Activated naive CD4-positive, alpha-beta T cell treated with anti-CD3 and anti-CD28 coated beads for 36 hours (primary cell): ENCODE results near the gene HOXB4. TPM values are rescaled to one million over a fixed set of nuclear protein-coding genes. Genes with fewer than 3 reads are reported as not detected.

Experiments used
- CTCF ChIA-PET: fragments of 350-600 bp; sonication (Branson Sonifier 250); formaldehyde crosslinking; loops from one replicate; lab custom pipeline; 2021; ENCODE audit warnings: antibody characterized with exemption; lab: Charles Lee
- DNase-seq: peaks from one replicate; pipeline ENCODE4 v3.0.0-alpha.2; 2020
- H3K27ac Mint-ChIP-seq: one replicate; pipeline ENCODE4 v1.8.0; 2021; ENCODE audit warnings: mild to moderate bottlenecking, mixed read lengths
- H3K27me3 Mint-ChIP-seq: one replicate; pipeline ENCODE4 v1.8.0; 2021; ENCODE audit warnings: low read depth, mixed read lengths
- H3K36me3 Mint-ChIP-seq: one replicate; pipeline ENCODE4 v1.8.0; 2021; ENCODE audit warnings: low read depth, mixed read lengths
- H3K4me1 Mint-ChIP-seq: one replicate; pipeline ENCODE4 v1.8.0; 2021; ENCODE audit warnings: low read depth, mixed read lengths
- H3K4me3 Mint-ChIP-seq: one replicate; pipeline ENCODE4 v1.8.0; 2021; ENCODE audit warnings: mild to moderate bottlenecking, moderate library complexity, mixed read lengths
- H3K9me3 Mint-ChIP-seq: one replicate; pipeline ENCODE4 v1.8.0; 2021; ENCODE audit warnings: mixed read lengths
- intact Hi-C: fragments of 100-400 bp; cut with micrococcal nuclease; formaldehyde crosslinking; loops from one replicate; pipeline ENCODE4 v1.15.1; 2023
- total RNA-seq, 2 experiments: library from RNA; stranded (reverse); gene quantifications; one replicate each; pipeline ENCODE4 v1.2.3, GENCODE V29; 2021

Gene HOXB4
- total RNA-seq, 2 experiments from 2014 or later: 2.3 to 2.5 TPM

GRCh38 chr17:48583708-48584222 is 5.6 kb upstream of the HOXB4 start:
- H3K4me3 Mint-ChIP-seq: no peak overlapping the region
- peaks cover 89% of the 10 kb centered on the region for H3K27me3 Mint-ChIP-seq
- H3K36me3 Mint-ChIP-seq: no peaks in the 10 kb centered on the region
- no peak overlapping the region for H3K27ac Mint-ChIP-seq
- CTCF ChIA-PET: interaction anchor here (0.8 to 1.6 kb wide), 3 partner anchors 247 to 250 kb away, joined by 3 to 6 read pairs (median 5); no protein-coding TSS in a partner anchor
- DNase-seq: no peak
- H3K4me1 Mint-ChIP-seq: peaks cover 48% of the 10 kb centered on the region
- intact Hi-C loops: no loop called here
- H3K9me3 Mint-ChIP-seq: no peaks in the 10 kb centered on the region

GRCh38 chr17:48582750-48583069 is 4.6 kb upstream of the HOXB4 start:
- peaks cover 81% of the 10 kb centered on the region for H3K27me3 Mint-ChIP-seq
- peaks cover 50% of the 10 kb centered on the region for H3K4me1 Mint-ChIP-seq
- H3K36me3 Mint-ChIP-seq: no peaks in the 10 kb centered on the region
- intact Hi-C loops: no loop called here
- no peak for DNase-seq
- H3K9me3 Mint-ChIP-seq: no peaks in the 10 kb centered on the region
- CTCF ChIA-PET: interaction anchor here (0.7 to 1.2 kb wide), 6 partner anchors 12 to 527 kb away, joined by 3 read pairs; no protein-coding TSS in a partner anchor
- H3K4me3 Mint-ChIP-seq: peak overlapping the region; percentile 46
- no peak overlapping the region for H3K27ac Mint-ChIP-seq

GRCh38 chr17:48579760-48580554 is 1.8 kb upstream of the HOXB4 start:
- H3K9me3 Mint-ChIP-seq: no peaks in the 10 kb centered on the region
- no peak for DNase-seq
- intact Hi-C loops: no loop called here
- no peak overlapping the region for H3K27ac Mint-ChIP-seq
- peaks cover 48% of the 10 kb centered on the region for H3K4me1 Mint-ChIP-seq
- H3K27me3 Mint-ChIP-seq: peaks cover 66% of the 10 kb centered on the region
- peak overlapping the region; percentile 13 for H3K4me3 Mint-ChIP-seq
- CTCF ChIA-PET: interaction anchor here (0.7 to 1.0 kb wide), 2 partner anchors 36 to 239 kb away, joined by 3 to 4 read pairs; no protein-coding TSS in a partner anchor
- H3K36me3 Mint-ChIP-seq: no peaks in the 10 kb centered on the region

GRCh38 chr17:48579471-48579759 is 1.3 kb upstream of the HOXB4 start:
- CTCF ChIA-PET: interaction anchor here (1.0 kb wide), 1 partner anchor 14 kb away, joined by 3 read pairs; the partner anchor contains the start of gene HOXB5
- peaks cover 64% of the 10 kb centered on the region for H3K27me3 Mint-ChIP-seq
- no peaks in the 10 kb centered on the region for H3K36me3 Mint-ChIP-seq
- H3K27ac Mint-ChIP-seq: no peak overlapping the region
- H3K4me1 Mint-ChIP-seq: peaks cover 46% of the 10 kb centered on the region
- peak overlapping the region; percentile 87 for H3K4me3 Mint-ChIP-seq
- intact Hi-C loops: no loop called here
- no peaks in the 10 kb centered on the region for H3K9me3 Mint-ChIP-seq
- no peak for DNase-seq

GRCh38 chr17:48578616-48579470 is 693 bp upstream of the HOXB4 start:
- DNase-seq: peak; percentile 31
- intact Hi-C loops: loop anchor here (1.0 kb wide), 1 partner anchor 36 kb away; no protein-coding TSS in a partner anchor
- peaks cover 46% of the 10 kb centered on the region for H3K4me1 Mint-ChIP-seq
- H3K4me3 Mint-ChIP-seq: peak overlapping the region; percentile 87
- H3K36me3 Mint-ChIP-seq: no peaks in the 10 kb centered on the region
- CTCF ChIA-PET: interaction anchor here (0.9 to 1.0 kb wide), 3 partner anchors 14 to 88 kb away, joined by 3 to 5 read pairs (median 4); partner anchors contain the start of gene HOXB5
- no peaks in the 10 kb centered on the region for H3K9me3 Mint-ChIP-seq
- H3K27ac Mint-ChIP-seq: peak overlapping the region; percentile 66
- H3K27me3 Mint-ChIP-seq: peaks cover 58% of the 10 kb centered on the region

- peak; percentile 30 for DNase-seq
- Mint-ChIP-seq H3K36me3 (no peaks in the 10 kb centered on the region), H3K9me3 (no peaks in the 10 kb centered on the region), H3K27me3 (peaks cover 45% of the 10 kb centered on the region), H3K4me3 (peak overlapping the region; percentile 78), H3K4me1 (peaks cover 44% of the 10 kb centered on the region), H3K27ac (peak overlapping the region; percentile 46)
- intact Hi-C loops: no loop called here
- CTCF ChIA-PET: interaction anchor here (0.6 to 1.2 kb wide), 2 partner anchors 14 to 85 kb away, joined by 3 read pairs; no protein-coding TSS in a partner anchor
These were observed 712 bp downstream of the HOXB4 start for GRCh38 chr17:48577330-48577945.

- Mint-ChIP-seq H3K36me3 (no peaks in the 10 kb centered on the region), H3K27me3 (peaks cover 39% of the 10 kb centered on the region), H3K4me3 (peak overlapping the region; percentile 78), H3K4me1 (peaks cover 41% of the 10 kb centered on the region), H3K27ac (no peak overlapping the region), H3K9me3 (no peaks in the 10 kb centered on the region)
- CTCF ChIA-PET: interaction anchor here (1.2 kb wide), 1 partner anchor 84 kb away, joined by 3 read pairs; no protein-coding TSS in a partner anchor
- DNase-seq: no peak
- intact Hi-C loops: no loop called here
These were observed 1.5 kb downstream of the HOXB4 start for GRCh38 chr17:48576479-48577309.

GRCh38 chr17:48575673-48576478 is 2.3 kb downstream of the HOXB4 start:
- H3K4me1 Mint-ChIP-seq: peaks cover 36% of the 10 kb centered on the region
- no peak for DNase-seq
- H3K9me3 Mint-ChIP-seq: no peaks in the 10 kb centered on the region
- H3K27ac Mint-ChIP-seq: no peak overlapping the region
- CTCF ChIA-PET: no interaction called here
- peaks cover 31% of the 10 kb centered on the region for H3K27me3 Mint-ChIP-seq
- H3K36me3 Mint-ChIP-seq: no peaks in the 10 kb centered on the region
- H3K4me3 Mint-ChIP-seq: no peak overlapping the region
- intact Hi-C loops: no loop called here

GRCh38 chr17:48575066-48575582 is 3.0 kb downstream of the HOXB4 start:
- no peak overlapping the region for H3K27ac Mint-ChIP-seq
- no peaks in the 10 kb centered on the region for H3K36me3 Mint-ChIP-seq
- H3K27me3 Mint-ChIP-seq: peaks cover 24% of the 10 kb centered on the region
- CTCF ChIA-PET: no interaction called here
- intact Hi-C loops: no loop called here
- no peaks in the 10 kb centered on the region for H3K9me3 Mint-ChIP-seq
- DNase-seq: no peak
- H3K4me1 Mint-ChIP-seq: peaks cover 28% of the 10 kb centered on the region
- H3K4me3 Mint-ChIP-seq: no peak overlapping the region

GRCh38 chr17:48574505-48575065 is 3.6 kb downstream of the HOXB4 start:
- Mint-ChIP-seq H3K9me3 (no peaks in the 10 kb centered on the region), H3K4me3 (no peak overlapping the region), H3K27me3 (peaks cover 21% of the 10 kb centered on the region), H3K27ac (no peak overlapping the region), H3K36me3 (no peaks in the 10 kb centered on the region), H3K4me1 (peaks cover 25% of the 10 kb centered on the region)
- CTCF ChIA-PET: interaction anchor here (0.6 kb wide), 1 partner anchor 243 kb away, joined by 3 read pairs; no protein-coding TSS in a partner anchor
- DNase-seq: no peak
- intact Hi-C loops: no loop called here
